Measurements from ENCODE around the gene SEPTIN8. TPM values are rescaled to one million over a fixed set of nuclear protein-coding genes. Genes with fewer than 3 reads are reported as not detected.

Gene SEPTIN8
- total and polyA plus RNA-seq, 2 donors (not counting 3 experiments of a cell fraction or from before 2014, with no cell fraction given), result 56.6 to 82.1 TPM

GRCh38 chr5:132808448-132808847, 31.4 kb upstream of the SEPTIN8 start:
- Histone ChIP-seq H2AFZ (ENCODE audit: low read depth, low read length) (no peak overlapping the region), H3K4me2 (ENCODE audit: insufficient read depth, low read length) (no peak overlapping the region), H4K20me1 (replicated peaks; ENCODE audit: control insufficient read depth, extremely low read depth, insufficient read depth, low read length) (no peaks in the 10 kb centered on the region), H3K4me3 (replicated peaks in 1 of 3; ENCODE audit: insufficient read depth in 1 of 3, low read depth in 1 of 3, low read length in 3 of 3) (no peak overlapping the region), H3K9ac (replicated peaks; ENCODE audit: extremely low read depth, insufficient read depth, low read length) (no peak overlapping the region), H3K9me1 (replicated peaks; ENCODE audit: control insufficient read depth, extremely low read depth, insufficient read depth, low read length) (no peaks in the 10 kb centered on the region), H3K27me3 (ENCODE audit: control insufficient read depth in 2 of 2, insufficient read depth in 2 of 2, low read length in 2 of 2) (peaks cover 20 to 30% of the 10 kb centered on the region in 2 experiments), H3K9me3 (replicated peaks; ENCODE audit: control insufficient read depth, insufficient read depth, low read length) (no peaks in the 10 kb centered on the region), H3K27ac (ENCODE audit: insufficient read depth, low read depth, low read length) (no peak overlapping the region), H3K36me3 (ENCODE audit: control insufficient read depth in 2 of 2, extremely low read depth in 1 of 2, insufficient read depth in 2 of 2, low read length in 2 of 2) (no peaks in the 10 kb centered on the region), H3K79me2 (ENCODE audit: control insufficient read depth, insufficient read depth, low read length) (no peaks in the 10 kb centered on the region), H3K4me1 (ENCODE audit: control insufficient read depth, extremely low read depth, insufficient read depth, low read length) (no peaks in the 10 kb centered on the region)
- intact Hi-C loops (cut with micrococcal nuclease) (no loop called here), dilution Hi-C loops (cut with MboI; ENCODE audit: extremely low pct_ligation_motif_present, low sequenced_read_pairs) (no loop called here)
- ChIA-PET CTCF (interaction anchor here (1.6 to 5.4 kb wide), 4 partner anchors 12 to 54 kb away, joined by 3 to 53 read pairs (median 8); no protein-coding TSS in a partner anchor), POLR2A (no interaction called here)
- BruUV-seq (replicated peaks), result no TSS peak
- no peak for TF ChIP-seq POLR2AphosphoS5 (IDR thresholded peaks at IDR 0.05; ENCODE audit: insufficient read depth, low read depth, low read length)
- no peak for TF ChIP-seq JUN (IDR thresholded peaks at IDR 0.05; ENCODE audit: borderline replicate concordance, insufficient read depth, insufficient read length, low read depth)
- no peak for TF ChIP-seq GATA2 (IDR thresholded peaks at IDR 0.05; ENCODE audit: insufficient read depth, insufficient read length, low read depth, low read length)
- no peak for TF ChIP-seq EZH2 (IDR thresholded peaks at IDR 0.05; ENCODE audit: borderline replicate concordance, low read depth, low read length, severe bottlenecking)
- TF ChIP-seq, protein P1, sequence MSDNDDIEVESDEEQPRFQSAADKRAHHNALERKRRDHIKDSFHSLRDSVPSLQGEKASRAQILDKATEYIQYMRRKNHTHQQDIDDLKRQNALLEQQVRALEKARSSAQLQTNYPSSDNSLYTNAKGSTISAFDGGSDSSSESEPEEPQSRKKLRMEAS (IDR thresholded peaks at IDR 0.05; ENCODE audit: insufficient read depth, insufficient read length), result no peak
- TF ChIP-seq POLR2A (IDR thresholded peaks at IDR 0.05; ENCODE audit: low read depth, low read length), result no peak
- TF ChIP-seq, protein P2, sequence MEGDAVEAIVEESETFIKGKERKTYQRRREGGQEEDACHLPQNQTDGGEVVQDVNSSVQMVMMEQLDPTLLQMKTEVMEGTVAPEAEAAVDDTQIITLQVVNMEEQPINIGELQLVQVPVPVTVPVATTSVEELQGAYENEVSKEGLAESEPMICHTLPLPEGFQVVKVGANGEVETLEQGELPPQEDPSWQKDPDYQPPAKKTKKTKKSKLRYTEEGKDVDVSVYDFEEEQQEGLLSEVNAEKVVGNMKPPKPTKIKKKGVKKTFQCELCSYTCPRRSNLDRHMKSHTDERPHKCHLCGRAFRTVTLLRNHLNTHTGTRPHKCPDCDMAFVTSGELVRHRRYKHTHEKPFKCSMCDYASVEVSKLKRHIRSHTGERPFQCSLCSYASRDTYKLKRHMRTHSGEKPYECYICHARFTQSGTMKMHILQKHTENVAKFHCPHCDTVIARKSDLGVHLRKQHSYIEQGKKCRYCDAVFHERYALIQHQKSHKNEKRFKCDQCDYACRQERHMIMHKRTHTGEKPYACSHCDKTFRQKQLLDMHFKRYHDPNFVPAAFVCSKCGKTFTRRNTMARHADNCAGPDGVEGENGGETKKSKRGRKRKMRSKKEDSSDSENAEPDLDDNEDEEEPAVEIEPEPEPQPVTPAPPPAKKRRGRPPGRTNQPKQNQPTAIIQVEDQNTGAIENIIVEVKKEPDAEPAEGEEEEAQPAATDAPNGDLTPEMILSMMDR (IDR thresholded peaks at IDR 0.05; ENCODE audit: extremely low read depth in 1 of 2, insufficient read depth in 1 of 2, low read depth in 1 of 2, low read length in 2 of 2), result no peak
- TF ChIP-seq MYC (IDR thresholded peaks at IDR 0.05; ENCODE audit: low read depth, low read length), result no peak
- no peak for TF ChIP-seq FOS (IDR thresholded peaks at IDR 0.05; ENCODE audit: borderline replicate concordance, insufficient read depth, low read length)
- DNase-seq (ENCODE audit: low read depth, low spot score), result no peak
- FAIRE-seq, result no peak

All from endothelial cell of umbilical vein (primary cell).